Activated T-helper 2 cell treated with anti-CD3 and anti-CD28 coated beads, Interferon-gamma antibody, Interleukin-2, Interleukin-4, amounts not matched to agents 10 μg/mL and 5 μg/mL and 100 μg/mL, durations not matched to agents 14 hours and 24 hours and 36 hours (primary cell): ENCODE results near the gene TIMP3. TPM values are rescaled to one million over a fixed set of nuclear protein-coding genes. Genes with fewer than 3 reads are reported as not detected.

ENCODE experiments used
- DNase-seq: peaks from one replicate; pipeline ENCODE4 v3.0.0; 2021; ENCODE audit warnings: low spot score
- H3K27ac Mint-ChIP-seq: one replicate; pipeline ENCODE4 v1.8.0; 2021; ENCODE audit warnings: mixed read lengths
- H3K27me3 Mint-ChIP-seq: one replicate; pipeline ENCODE4 v1.8.0; 2021; ENCODE audit warnings: low read depth, mixed read lengths
- H3K36me3 Mint-ChIP-seq: one replicate; pipeline ENCODE4 v1.8.0; 2021; ENCODE audit warnings: low read depth, mixed read lengths
- H3K4me1 Mint-ChIP-seq: one replicate; pipeline ENCODE4 v1.8.0; 2021; ENCODE audit warnings: low read depth, mixed read lengths
- H3K4me3 Mint-ChIP-seq: one replicate; pipeline ENCODE4 v1.8.0; 2021; ENCODE audit warnings: low read depth, mild to moderate bottlenecking, moderate library complexity, mixed read lengths
- H3K9me3 Mint-ChIP-seq: one replicate; pipeline ENCODE4 v1.8.0; 2021; ENCODE audit warnings: mixed read lengths
- intact Hi-C: fragments of 100-400 bp; cut with micrococcal nuclease; formaldehyde crosslinking; loops from one replicate; pipeline ENCODE4 v1.15.1; 2023
- total RNA-seq: library from RNA; stranded (reverse); gene quantifications from 2 replicates; pipeline ENCODE4 v1.2.3, GENCODE V29; 2022

TIMP3 gene
- total RNA-seq, 1 donor from 2014 or later: 0.05 TPM

GRCh38 chr22:32791056-32791455 lies 10.4 kb upstream of the TIMP3 start:
- H3K36me3 Mint-ChIP-seq: no peaks in the 10 kb centered on the region
- no peak for DNase-seq
- H3K27ac Mint-ChIP-seq: no peak overlapping the region
- no peaks in the 10 kb centered on the region for H3K9me3 Mint-ChIP-seq
- intact Hi-C loops: no loop called here
- peaks cover 14% of the 10 kb centered on the region for H3K27me3 Mint-ChIP-seq
- H3K4me3 Mint-ChIP-seq: no peak overlapping the region
- no peaks in the 10 kb centered on the region for H3K4me1 Mint-ChIP-seq

GRCh38 chr22:32791485-32791884 lies 10.0 kb upstream of the TIMP3 start:
- intact Hi-C loops: no loop called here

GRCh38 chr22:32793589-32793988 lies 7.9 kb upstream of the TIMP3 start:
- Mint-ChIP-seq H3K9me3 (no peaks in the 10 kb centered on the region), H3K36me3 (no peaks in the 10 kb centered on the region), H3K4me3 (no peak overlapping the region), H3K4me1 (no peaks in the 10 kb centered on the region), H3K27me3 (peaks cover 18% of the 10 kb centered on the region), H3K27ac (no peak overlapping the region)
- intact Hi-C loops: no loop called here
- no peak for DNase-seq

More at GRCh38 chr22:32791485-32791884, 10.0 kb upstream of the TIMP3 start:
- Mint-ChIP-seq H3K36me3 (no peaks in the 10 kb centered on the region), H3K4me1 (no peaks in the 10 kb centered on the region), H3K9me3 (no peaks in the 10 kb centered on the region), H3K27ac (no peak overlapping the region), H3K27me3 (peaks cover 16% of the 10 kb centered on the region), H3K4me3 (no peak overlapping the region)
- no peak for DNase-seq

GRCh38 chr22:32794449-32795213 lies 6.9 kb upstream of the TIMP3 start:
- intact Hi-C loops: no loop called here
- H3K36me3 Mint-ChIP-seq: no peaks in the 10 kb centered on the region

GRCh38 chr22:32795214-32795596 lies 6.3 kb upstream of the TIMP3 start:
- Mint-ChIP-seq H3K27ac (no peak overlapping the region), H3K4me3 (no peak overlapping the region), H3K36me3 (no peaks in the 10 kb centered on the region), H3K27me3 (peaks cover 27% of the 10 kb centered on the region), H3K4me1 (no peaks in the 10 kb centered on the region), H3K9me3 (no peaks in the 10 kb centered on the region)
- intact Hi-C loops: no loop called here
- DNase-seq: no peak

More at GRCh38 chr22:32794449-32795213, 6.9 kb upstream of the TIMP3 start:
- Mint-ChIP-seq H3K4me1 (no peaks in the 10 kb centered on the region), H3K9me3 (no peaks in the 10 kb centered on the region), H3K4me3 (no peak overlapping the region), H3K27ac (no peak overlapping the region), H3K27me3 (peaks cover 21% of the 10 kb centered on the region)
- DNase-seq: no peak

GRCh38 chr22:32796865-32797573 lies 4.5 kb upstream of the TIMP3 start:
- H3K4me3 Mint-ChIP-seq: no peak overlapping the region
- no peaks in the 10 kb centered on the region for H3K9me3 Mint-ChIP-seq
- peak; percentile 43 for DNase-seq
- H3K4me1 Mint-ChIP-seq: peaks cover 3% of the 10 kb centered on the region
- H3K27ac Mint-ChIP-seq: no peak overlapping the region
- peaks cover 37% of the 10 kb centered on the region for H3K27me3 Mint-ChIP-seq
- no peaks in the 10 kb centered on the region for H3K36me3 Mint-ChIP-seq
- intact Hi-C loops: loop anchor here (1.0 to 2.0 kb wide), 2 partner anchors 137 to 268 kb away; no protein-coding TSS in a partner anchor

DNA sequence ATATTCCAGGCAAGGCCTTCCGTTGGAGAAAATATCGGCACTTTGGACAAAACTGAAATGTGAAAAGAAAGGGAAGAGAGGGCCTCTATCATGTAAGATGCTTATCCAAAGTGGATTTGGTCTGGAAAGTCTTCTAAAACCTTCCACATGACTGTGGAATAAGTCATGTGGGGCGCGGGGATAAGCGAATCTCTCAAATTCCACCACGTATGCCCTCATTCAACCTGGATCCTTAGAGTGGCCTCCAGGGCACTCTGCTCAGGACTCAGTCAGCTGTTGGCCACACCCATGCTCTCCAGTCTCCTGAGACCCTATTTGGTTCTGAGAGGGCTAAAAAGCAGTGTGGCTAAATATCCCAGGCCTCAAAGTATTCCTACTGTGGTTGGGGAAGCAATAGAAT lies 2.0 kb upstream of the TIMP3 start:
- intact Hi-C loops: no loop called here
- Mint-ChIP-seq H3K9me3 (no peaks in the 10 kb centered on the region), H3K4me3 (no peak overlapping the region), H3K27me3 (peaks cover 55% of the 10 kb centered on the region), H3K36me3 (no peaks in the 10 kb centered on the region), H3K27ac (no peak overlapping the region), H3K4me1 (peaks cover 3% of the 10 kb centered on the region)
- DNase-seq: no peak

DNA sequence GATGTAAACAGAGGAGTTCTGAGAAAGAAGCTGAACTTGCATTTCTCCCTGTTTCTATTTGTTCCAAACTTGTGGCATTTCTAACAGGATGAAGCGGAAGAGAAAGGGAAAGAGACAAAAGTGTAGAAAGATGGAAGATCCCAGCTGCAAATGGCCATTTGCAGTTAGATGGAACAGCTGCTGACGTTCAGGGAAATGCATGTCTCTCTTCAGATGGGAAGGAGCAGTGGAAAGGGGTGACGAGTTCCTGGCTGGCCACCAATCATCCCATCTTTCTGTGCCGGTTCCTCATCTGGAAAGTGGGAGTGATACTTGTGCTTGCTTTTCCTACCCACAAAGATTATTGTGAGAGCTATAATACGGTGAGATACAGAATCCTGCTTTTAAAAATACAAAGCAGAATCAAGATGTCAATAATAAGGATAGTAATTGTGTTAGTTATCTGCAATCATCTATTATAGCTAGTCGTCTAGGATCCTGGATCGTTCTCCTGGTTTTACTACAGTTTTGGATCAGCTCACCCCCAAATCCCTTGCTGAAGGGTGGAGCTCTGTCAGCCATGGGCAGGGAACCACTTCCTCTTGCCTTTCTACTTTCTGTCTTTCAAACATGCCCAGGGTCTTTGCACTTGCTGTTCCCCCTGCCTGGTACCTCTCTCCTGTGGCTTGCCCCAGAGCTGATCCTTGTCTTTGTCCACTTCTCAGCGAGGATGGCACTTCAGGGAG lies 1.2 kb upstream of the TIMP3 start:
- peaks cover 51% of the 10 kb centered on the region for H3K27me3 Mint-ChIP-seq
- H3K36me3 Mint-ChIP-seq: no peaks in the 10 kb centered on the region
- no peaks in the 10 kb centered on the region for H3K9me3 Mint-ChIP-seq
- no peak for DNase-seq
- H3K4me1 Mint-ChIP-seq: peaks cover 3% of the 10 kb centered on the region
- no peak overlapping the region for H3K4me3 Mint-ChIP-seq
- intact Hi-C loops: no loop called here
- H3K27ac Mint-ChIP-seq: no peak overlapping the region

- peaks cover 48% of the 10 kb centered on the region for H3K27me3 Mint-ChIP-seq
Measured at GRCh38 chr22:32800994-32801536, 440 bp upstream of the TIMP3 start.

GRCh38 chr22:32802237-32802765 lies 796 bp downstream of the TIMP3 start:
- Mint-ChIP-seq H3K4me3 (no peak overlapping the region), H3K4me1 (peaks cover 3% of the 10 kb centered on the region), H3K27ac (no peak overlapping the region), H3K36me3 (no peaks in the 10 kb centered on the region), H3K9me3 (no peaks in the 10 kb centered on the region), H3K27me3 (peaks cover 47% of the 10 kb centered on the region)
- intact Hi-C loops: no loop called here
- DNase-seq: no peak

More at GRCh38 chr22:32800994-32801536, 440 bp upstream of the TIMP3 start:
- peaks cover 3% of the 10 kb centered on the region for H3K4me1 Mint-ChIP-seq
- intact Hi-C loops: no loop called here
- no peaks in the 10 kb centered on the region for H3K9me3 Mint-ChIP-seq
- no peaks in the 10 kb centered on the region for H3K36me3 Mint-ChIP-seq
- DNase-seq: no peak
- no peak overlapping the region for H3K4me3 Mint-ChIP-seq
- no peak overlapping the region for H3K27ac Mint-ChIP-seq

- no peaks in the 10 kb centered on the region for H3K36me3 Mint-ChIP-seq
- H3K9me3 Mint-ChIP-seq: no peaks in the 10 kb centered on the region
- peaks cover 3% of the 10 kb centered on the region for H3K4me1 Mint-ChIP-seq
- H3K27ac Mint-ChIP-seq: no peak overlapping the region
- DNase-seq: no peak
- H3K27me3 Mint-ChIP-seq: peaks cover 47% of the 10 kb centered on the region
- intact Hi-C loops: no loop called here
- no peak overlapping the region for H3K4me3 Mint-ChIP-seq
Measured at GRCh38 chr22:32803020-32803737, 1.7 kb downstream of the TIMP3 start.
